ENCODE data around the gene SLC1A5.

The SLC1A5 gene

GRCh38 chr19:46755853-46756543, 32.4 kb downstream of the SLC1A5 start:
- no peaks in the 10 kb centered on the region for H3K4me1 ChIP-seq (ENCODE audit: insufficient read depth, low read length)
- no peak overlapping the region for H3K4me2 ChIP-seq (ENCODE audit: insufficient read depth, low read length)
- H4K20me1 ChIP-seq (ENCODE audit: insufficient read depth, low read length): peaks cover 13% of the 10 kb centered on the region; the same call in 1 of the 2 replicates
- TF ChIP-seq EZH2 (IDR thresholded peaks at IDR 0.05; ENCODE audit: borderline replicate concordance, low read depth, low read length, severe bottlenecking): no peak
- H3K27ac ChIP-seq (ENCODE audit: low read length): no peak overlapping the region
- DNase-seq (no peak), ATAC-seq (ENCODE audit: insufficient read depth, low read depth) (no peak)
- H3K27me3 ChIP-seq (ENCODE audit: insufficient read depth, low read length, poor library complexity): no peaks in the 10 kb centered on the region
- H3K79me2 ChIP-seq (ENCODE audit: insufficient read depth, low read length): no peaks in the 10 kb centered on the region
- peaks cover 25% of the 10 kb centered on the region for H3K36me3 ChIP-seq (ENCODE audit: insufficient read depth, low read length)
- H3K9ac ChIP-seq (ENCODE audit: low read depth, low read length): no peak overlapping the region
- no peak overlapping the region for H2AFZ ChIP-seq (ENCODE audit: low read depth, low read length)
- no peak overlapping the region for H3K4me3 ChIP-seq (ENCODE audit: low read depth in 1 of 2, low read length in 2 of 2)
- H3K9me3 ChIP-seq (ENCODE audit: insufficient read depth, low read length, severe bottlenecking): no peaks in the 10 kb centered on the region

DNA sequence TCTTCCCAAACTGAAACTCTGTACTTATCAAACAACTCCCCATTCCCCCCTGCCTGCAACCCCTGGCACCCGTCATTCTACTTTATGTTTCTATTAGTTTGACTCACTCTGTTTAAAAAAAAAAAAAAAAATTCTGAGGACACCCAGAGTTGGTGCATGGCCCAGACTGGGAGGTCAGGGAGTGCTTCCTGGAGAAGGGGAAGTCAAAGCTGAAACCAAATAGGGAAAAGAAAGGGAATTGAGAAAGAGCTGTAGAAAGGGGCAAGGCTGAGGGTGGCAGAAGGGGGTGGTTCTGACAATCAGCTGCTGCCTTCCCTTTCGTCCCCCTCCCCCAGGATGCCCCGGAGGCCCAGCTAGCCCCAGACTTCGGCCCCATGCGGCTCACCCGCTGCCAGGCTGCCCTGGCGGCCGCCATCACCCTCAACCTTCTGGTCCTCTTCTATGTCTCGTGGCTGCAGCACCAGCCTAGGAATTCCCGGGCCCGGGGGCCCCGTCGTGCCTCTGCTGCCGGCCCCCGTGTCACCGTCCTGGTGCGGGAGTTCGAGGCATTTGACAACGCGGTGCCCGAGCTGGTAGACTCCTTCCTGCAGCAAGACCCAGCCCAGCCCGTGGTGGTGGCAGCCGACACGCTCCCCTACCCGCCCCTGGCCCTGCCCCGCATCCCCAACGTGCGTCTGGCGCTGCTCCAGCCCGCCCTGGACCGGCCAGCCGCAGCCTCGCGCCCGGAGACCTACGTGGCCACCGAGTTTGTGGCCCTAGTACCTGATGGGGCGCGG, 33.1 kb downstream of the SLC1A5 start:
- Histone ChIP-seq H4K20me1 (ENCODE audit: insufficient read depth, low read length) (peaks cover 13% of the 10 kb centered on the region; the same call in 1 of the 2 replicates), H3K79me2 (ENCODE audit: insufficient read depth, low read length) (no peaks in the 10 kb centered on the region), H3K27me3 (ENCODE audit: insufficient read depth, low read length, poor library complexity) (no peaks in the 10 kb centered on the region), H3K9ac (ENCODE audit: low read depth, low read length) (no peak overlapping the region), H3K4me3 (ENCODE audit: low read depth in 1 of 2, low read length in 2 of 2) (no peak overlapping the region), H3K27ac (ENCODE audit: low read length) (no peak overlapping the region), H3K4me1 (ENCODE audit: insufficient read depth, low read length) (no peaks in the 10 kb centered on the region), H2AFZ (ENCODE audit: low read depth, low read length) (no peak overlapping the region), H3K4me2 (ENCODE audit: insufficient read depth, low read length) (no peak overlapping the region), H3K36me3 (ENCODE audit: insufficient read depth, low read length) (peaks cover 25% of the 10 kb centered on the region), H3K9me3 (ENCODE audit: insufficient read depth, low read length, severe bottlenecking) (no peaks in the 10 kb centered on the region)
- ATAC-seq (ENCODE audit: insufficient read depth, low read depth) (no peak), DNase-seq (no peak)
- TF ChIP-seq CTCF (IDR thresholded peaks at IDR 0.05; ENCODE audit: borderline replicate concordance, extremely low read depth, low read length, poor library complexity, severe bottlenecking) (no peak), EZH2 (IDR thresholded peaks at IDR 0.05; ENCODE audit: borderline replicate concordance, low read depth, low read length, severe bottlenecking) (no peak)

- H3K9me3 ChIP-seq (ENCODE audit: insufficient read depth, low read length, severe bottlenecking): no peaks in the 10 kb centered on the region
- no peak overlapping the region for H3K4me2 ChIP-seq (ENCODE audit: insufficient read depth, low read length)
- H3K4me3 ChIP-seq (ENCODE audit: low read depth in 1 of 2, low read length in 2 of 2): no peak overlapping the region
- no peaks in the 10 kb centered on the region for H3K27me3 ChIP-seq (ENCODE audit: insufficient read depth, low read length, poor library complexity)
- peak; percentile 83 for ATAC-seq (ENCODE audit: insufficient read depth, low read depth)
- H3K4me1 ChIP-seq (ENCODE audit: insufficient read depth, low read length): no peaks in the 10 kb centered on the region
- peaks cover 13% of the 10 kb centered on the region; the same call in 1 of the 2 replicates for H4K20me1 ChIP-seq (ENCODE audit: insufficient read depth, low read length)
- H3K9ac ChIP-seq (ENCODE audit: low read depth, low read length): no peak overlapping the region
- peak; percentile 84 for DNase-seq
- TF ChIP-seq CTCF (IDR thresholded peaks at IDR 0.05; ENCODE audit: borderline replicate concordance, extremely low read depth, low read length, poor library complexity, severe bottlenecking) (peak; percentile 87), EZH2 (IDR thresholded peaks at IDR 0.05; ENCODE audit: borderline replicate concordance, low read depth, low read length, severe bottlenecking) (no peak)
- H3K27ac ChIP-seq (ENCODE audit: low read length): no peak overlapping the region
- peaks cover 31% of the 10 kb centered on the region for H3K36me3 ChIP-seq (ENCODE audit: insufficient read depth, low read length)
- no peak overlapping the region for H2AFZ ChIP-seq (ENCODE audit: low read depth, low read length)
- H3K79me2 ChIP-seq (ENCODE audit: insufficient read depth, low read length): no peaks in the 10 kb centered on the region
Observed at GRCh38 chr19:46753420-46754155, 34.8 kb downstream of the SLC1A5 start.

Measured in DND-41 (cell line).